Bone marrow (tissue), 2 donors: ENCODE results near the gene CPSF2.
"Not testable (repeated sequence)": the region's sequence is repeated elsewhere in the genome, so short reads cannot be mapped to it uniquely, and the experiment has no call there.

Experiments
- DNase-seq, 2 donors: peaks; one replicate each; lab custom pipeline; 2025; lab: John Stamatoyannopoulos, UW

The CPSF2 gene

GRCh38 chr14:92154283-92154942 lies 32.6 kb downstream of the CPSF2 start:
- DNase-seq = no peak

DNA sequence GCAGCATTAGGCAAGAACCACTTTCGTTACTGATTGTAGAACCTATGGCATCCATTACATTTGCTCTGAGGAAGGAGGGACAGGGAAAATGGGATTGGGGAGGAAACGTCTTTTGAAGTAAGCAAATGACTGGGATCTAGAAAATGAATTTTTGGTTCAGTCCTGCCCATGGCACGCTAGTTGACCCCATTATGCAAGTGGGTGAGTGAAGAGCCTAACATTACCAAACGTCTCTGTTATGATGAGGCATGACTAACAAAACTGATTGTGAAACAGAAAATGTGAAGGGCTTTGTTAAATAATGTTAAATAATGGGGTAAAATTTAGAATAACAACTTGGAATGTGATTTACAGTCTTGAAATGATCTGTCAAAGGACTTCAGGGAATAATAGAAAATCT lies 38.9 kb downstream of the CPSF2 start:
- DNase-seq = no peak

GRCh38 chr14:92161521-92161920 lies 39.8 kb downstream of the CPSF2 start:
- no peak for DNase-seq

DNA sequence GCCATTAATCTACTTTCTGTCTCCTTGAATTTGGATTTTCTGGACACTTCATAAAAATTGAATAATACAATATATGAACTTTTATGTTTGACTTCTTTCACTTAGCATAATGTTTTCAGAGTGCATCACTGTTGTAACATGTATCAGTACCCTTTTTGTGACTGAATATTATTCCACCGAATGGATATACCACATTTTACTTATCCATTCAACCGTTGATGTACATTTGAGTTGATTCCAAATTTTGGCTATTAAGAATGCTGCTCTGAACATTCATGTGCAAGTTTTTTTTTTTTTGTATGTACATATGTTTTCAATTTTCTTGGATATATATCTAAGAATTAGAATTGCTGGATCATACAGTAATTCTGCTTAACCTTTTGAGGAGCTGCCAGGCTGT lies 43.2 kb downstream of the CPSF2 start:
- DNase-seq = no peak

- DNase-seq = no peak
Measured at GRCh38 chr14:92173668-92174067, 51.9 kb downstream of the CPSF2 start.

GRCh38 chr14:92175811-92176210 lies 54.0 kb downstream of the CPSF2 start:
- no peak for DNase-seq

GRCh38 chr14:92176476-92176875 lies 54.7 kb downstream of the CPSF2 start:
- no peak for DNase-seq

GRCh38 chr14:92179178-92179577 lies 57.4 kb downstream of the CPSF2 start:
- DNase-seq = not testable (repeated sequence)

- no peak for DNase-seq
Measured at GRCh38 chr14:92185559-92185958, 63.8 kb downstream of the CPSF2 start.

DNA sequence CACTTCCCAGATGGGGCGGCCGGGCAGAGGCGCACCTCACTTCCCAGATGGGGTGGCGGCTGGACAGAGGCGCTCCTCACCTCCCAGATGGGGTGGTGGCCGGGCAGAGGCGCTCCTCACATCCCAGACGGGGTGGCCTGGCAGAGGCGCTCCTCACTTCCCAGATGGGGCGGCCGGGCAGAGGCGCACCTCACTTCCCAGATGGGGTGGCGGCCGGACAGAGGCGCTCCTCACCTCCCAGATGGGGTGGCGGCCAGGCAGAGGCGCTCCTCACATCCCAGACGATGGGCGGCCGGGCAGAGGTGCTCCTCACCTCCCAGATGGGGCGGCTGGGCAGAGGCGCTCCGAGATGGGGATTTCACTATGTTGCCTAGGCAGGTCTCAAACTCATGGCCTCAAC lies 65.8 kb downstream of the CPSF2 start:
- not testable (repeated sequence) for DNase-seq

GRCh38 chr14:92190768-92191167 lies 69.0 kb downstream of the CPSF2 start:
- DNase-seq = no peak

DNA sequence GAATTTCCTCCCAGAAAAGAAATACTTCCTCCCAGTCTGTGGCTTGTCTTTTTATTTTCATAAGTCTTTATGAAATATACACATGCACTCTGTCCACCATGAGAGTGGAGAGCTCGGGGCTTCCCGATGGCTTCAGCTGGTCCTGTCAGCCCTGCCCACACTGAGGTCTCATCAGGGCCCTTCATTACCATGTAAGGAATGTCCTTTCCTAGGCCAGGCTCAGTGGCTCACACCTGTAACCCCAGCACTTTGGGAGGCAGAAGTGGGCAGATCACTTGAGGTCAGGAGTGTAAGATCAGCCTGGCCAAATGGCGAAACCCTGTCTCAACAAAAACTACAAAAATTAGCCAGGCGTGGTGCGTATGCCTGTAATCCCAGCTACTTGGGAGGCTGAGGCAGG lies 77.0 kb downstream of the CPSF2 start:
- DNase-seq = no peak

DNA sequence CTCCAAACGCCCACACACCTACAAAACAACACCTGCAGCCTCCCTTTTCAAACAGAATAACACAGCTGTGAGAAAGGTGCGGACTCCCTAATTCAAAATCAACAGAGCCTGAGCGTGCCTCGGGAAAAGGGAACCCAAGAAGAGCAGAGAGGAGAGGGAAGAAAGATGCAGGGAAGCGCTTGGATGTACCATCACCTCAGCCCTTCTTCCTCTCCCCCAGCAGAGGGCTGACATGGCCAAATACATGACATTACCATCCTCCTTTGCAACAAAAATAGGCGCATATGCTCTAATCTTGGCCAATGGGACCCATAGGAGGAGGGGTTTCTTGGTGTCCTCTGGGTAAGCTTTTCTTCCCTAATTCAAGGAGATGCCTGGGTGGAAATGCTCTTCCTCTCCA lies 78.0 kb downstream of the CPSF2 start:
- DNase-seq = no peak

DNA sequence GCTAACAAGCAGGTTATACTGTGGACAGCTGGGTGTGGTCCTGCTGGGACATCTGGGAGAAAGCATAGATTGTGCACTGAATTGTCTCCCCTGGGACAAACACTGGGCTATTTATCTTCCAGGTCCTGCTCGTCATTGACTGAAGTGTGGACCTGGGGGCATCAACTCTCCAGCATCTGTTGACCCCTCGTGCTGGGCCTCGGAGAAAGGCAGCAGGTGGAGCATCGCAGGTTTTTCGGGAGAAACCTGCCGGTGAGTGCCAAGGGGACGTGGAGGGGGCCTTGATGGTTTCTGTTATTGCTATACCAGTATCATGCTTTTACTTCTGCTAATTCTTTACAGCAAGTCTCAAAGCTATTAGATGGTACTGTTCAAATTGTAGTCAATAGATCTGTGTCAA lies 81.3 kb downstream of the CPSF2 start:
- DNase-seq = no peak

- DNase-seq = no peak
Measured at GRCh38 chr14:92204792-92205191, 83.0 kb downstream of the CPSF2 start.

GRCh38 chr14:92207012-92207927 lies 85.5 kb downstream of the CPSF2 start:
- no peak for DNase-seq

GRCh38 chr14:92207928-92208265 lies 86.1 kb downstream of the CPSF2 start:
- DNase-seq = no peak

GRCh38 chr14:92209141-92209540 lies 87.4 kb downstream of the CPSF2 start:
- no peak for DNase-seq

DNA sequence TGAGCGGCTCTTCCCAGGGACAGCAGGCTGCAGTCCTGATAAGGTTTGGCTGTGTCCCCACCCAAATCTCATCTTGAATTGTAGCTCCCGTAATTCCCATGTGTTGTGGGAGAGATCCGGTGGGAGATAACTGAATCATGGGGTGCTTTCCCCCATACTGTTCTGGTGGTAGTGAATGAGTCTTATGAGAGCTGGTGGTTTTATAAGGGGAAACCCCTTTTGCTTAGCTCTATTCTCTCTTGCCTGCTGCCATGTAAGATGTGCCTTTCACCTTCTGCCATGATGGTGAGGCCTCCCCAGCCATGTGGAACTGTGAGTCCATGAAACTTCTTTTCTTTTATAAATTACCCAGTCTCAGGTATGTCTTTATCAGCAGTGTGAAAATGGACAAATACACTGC lies 91.4 kb downstream of the CPSF2 start:
- not testable (repeated sequence) for DNase-seq

GRCh38 chr14:92215579-92215978 lies 93.8 kb downstream of the CPSF2 start:
- DNase-seq = no peak

DNA sequence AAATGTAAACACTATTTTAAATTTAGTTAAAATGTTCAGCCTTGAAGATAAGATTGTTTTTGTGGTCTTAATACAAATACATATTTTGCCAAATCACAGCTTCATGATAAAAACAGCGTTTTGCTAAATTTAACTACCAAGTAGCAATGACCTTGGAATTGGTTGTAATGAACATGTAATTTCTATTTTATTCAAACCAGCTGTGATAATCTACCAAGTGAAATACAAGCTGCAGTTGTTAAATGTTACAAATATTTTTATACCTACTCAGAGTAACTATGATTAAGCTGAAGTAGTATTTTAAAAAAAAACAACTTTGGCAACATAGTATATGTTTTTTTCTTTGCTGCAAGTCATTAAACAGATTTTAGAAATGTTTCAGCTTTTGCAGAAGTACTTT lies 96.2 kb downstream of the CPSF2 start:
- DNase-seq = no peak
